Parathyroid adenoma (tissue), 2 donors: Measurements from ENCODE around the gene DCLK1.

ENCODE experiments used
- H2AFZ ChIP-seq: fragments of 300-600 bp; sonication (generic); one replicate; pipeline ENCODE4 v1.7.0; 2017; ENCODE audit warnings: antibody characterized with exemption, mild to moderate bottlenecking
- H3K27ac ChIP-seq: fragments of 300-600 bp; sonication (generic); one replicate; pipeline ENCODE4 v1.7.0; 2017
- H3K27me3 ChIP-seq: fragments of 300-600 bp; sonication (generic); one replicate; pipeline ENCODE4 v1.7.0; 2017; ENCODE audit warnings: low read length; ENCODE audit not compliant: control insufficient read depth, insufficient read depth
- H3K36me3 ChIP-seq: fragments of 300-600 bp; sonication (generic); one replicate; pipeline ENCODE4 v1.7.0; 2017; ENCODE audit warnings: low read length; ENCODE audit not compliant: control insufficient read depth, insufficient read depth
- H3K4me1 ChIP-seq: fragments of 300-600 bp; sonication (generic); one replicate; pipeline ENCODE4 v1.7.0; 2017; ENCODE audit warnings: control low read depth
- H3K4me2 ChIP-seq: fragments of 300-600 bp; sonication (generic); one replicate; pipeline ENCODE4 v1.7.0; 2017; ENCODE audit warnings: low read length
- H3K4me3 ChIP-seq: fragments of 300-600 bp; sonication (generic); one replicate; pipeline ENCODE4 v1.7.0; 2017; ENCODE audit warnings: low read depth, low read length
- H3K79me2 ChIP-seq: fragments of 300-600 bp; sonication (generic); one replicate; pipeline ENCODE4 v1.7.0; 2017; ENCODE audit warnings: control low read depth
- H3K9ac ChIP-seq: fragments of 300-600 bp; sonication (generic); one replicate; pipeline ENCODE4 v1.7.0; 2017; ENCODE audit warnings: mild to moderate bottlenecking
- H3K9me3 ChIP-seq: fragments of 300-600 bp; sonication (generic); one replicate; pipeline ENCODE4 v1.7.0; 2017; ENCODE audit warnings: low read length; ENCODE audit not compliant: control insufficient read depth
- TF ChIP-seq, protein P1 (sequence below): fragments of 300-600 bp; sonication (generic); IDR thresholded peaks from one replicate; pipeline ENCODE4 v1.7.0; 2017; ENCODE audit warnings: antibody characterized with exemption, mild to moderate bottlenecking
- donor health status: primary hyperparathyroidism.

The DCLK1 gene

DNA sequence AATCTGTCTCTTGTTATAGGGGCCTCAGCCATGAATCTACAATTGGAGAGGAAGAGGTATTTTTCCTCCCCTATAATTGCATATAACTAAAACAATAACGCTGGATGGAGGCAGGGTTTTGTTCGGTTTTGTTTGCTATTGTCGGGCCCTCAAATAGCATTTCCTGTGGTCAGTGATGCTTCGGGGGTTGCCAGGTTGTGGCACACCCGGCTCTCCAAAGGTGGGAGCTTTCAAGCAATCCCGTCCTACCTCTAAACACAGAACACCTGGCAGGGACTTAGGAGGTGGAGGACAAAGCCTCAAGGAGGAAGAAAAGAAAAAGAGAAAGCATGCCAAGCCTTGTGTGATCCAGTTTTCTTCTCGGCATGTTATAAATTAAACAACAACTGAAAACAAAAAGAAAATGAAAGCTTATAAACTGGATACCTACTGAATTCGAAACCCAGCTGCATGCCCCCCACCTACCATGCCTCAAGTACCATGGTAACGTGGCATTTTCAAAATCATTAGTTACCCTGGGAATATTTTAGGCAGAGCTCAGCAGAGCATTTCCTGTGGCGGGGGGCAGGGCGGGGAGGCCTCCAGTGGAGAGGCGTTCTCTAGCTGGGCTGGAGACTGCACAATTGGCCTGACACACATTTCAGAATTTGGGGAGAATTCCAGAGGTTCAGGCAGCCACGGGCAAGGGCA, 213.8 kb downstream of the DCLK1 start:
- Histone ChIP-seq H2AFZ (no peak overlapping the region), H3K79me2 (no peaks in the 10 kb centered on the region), H3K9me3 (no peaks in the 10 kb centered on the region), H3K9ac (no peak overlapping the region), H3K4me3 (no peak overlapping the region), H3K27me3 (no peaks in the 10 kb centered on the region), H3K27ac (no peak overlapping the region), H3K36me3 (no peaks in the 10 kb centered on the region), H3K4me2 (no peak overlapping the region), H3K4me1 (no peaks in the 10 kb centered on the region)
- TF ChIP-seq, protein P1, sequence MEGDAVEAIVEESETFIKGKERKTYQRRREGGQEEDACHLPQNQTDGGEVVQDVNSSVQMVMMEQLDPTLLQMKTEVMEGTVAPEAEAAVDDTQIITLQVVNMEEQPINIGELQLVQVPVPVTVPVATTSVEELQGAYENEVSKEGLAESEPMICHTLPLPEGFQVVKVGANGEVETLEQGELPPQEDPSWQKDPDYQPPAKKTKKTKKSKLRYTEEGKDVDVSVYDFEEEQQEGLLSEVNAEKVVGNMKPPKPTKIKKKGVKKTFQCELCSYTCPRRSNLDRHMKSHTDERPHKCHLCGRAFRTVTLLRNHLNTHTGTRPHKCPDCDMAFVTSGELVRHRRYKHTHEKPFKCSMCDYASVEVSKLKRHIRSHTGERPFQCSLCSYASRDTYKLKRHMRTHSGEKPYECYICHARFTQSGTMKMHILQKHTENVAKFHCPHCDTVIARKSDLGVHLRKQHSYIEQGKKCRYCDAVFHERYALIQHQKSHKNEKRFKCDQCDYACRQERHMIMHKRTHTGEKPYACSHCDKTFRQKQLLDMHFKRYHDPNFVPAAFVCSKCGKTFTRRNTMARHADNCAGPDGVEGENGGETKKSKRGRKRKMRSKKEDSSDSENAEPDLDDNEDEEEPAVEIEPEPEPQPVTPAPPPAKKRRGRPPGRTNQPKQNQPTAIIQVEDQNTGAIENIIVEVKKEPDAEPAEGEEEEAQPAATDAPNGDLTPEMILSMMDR: no peak

DNA sequence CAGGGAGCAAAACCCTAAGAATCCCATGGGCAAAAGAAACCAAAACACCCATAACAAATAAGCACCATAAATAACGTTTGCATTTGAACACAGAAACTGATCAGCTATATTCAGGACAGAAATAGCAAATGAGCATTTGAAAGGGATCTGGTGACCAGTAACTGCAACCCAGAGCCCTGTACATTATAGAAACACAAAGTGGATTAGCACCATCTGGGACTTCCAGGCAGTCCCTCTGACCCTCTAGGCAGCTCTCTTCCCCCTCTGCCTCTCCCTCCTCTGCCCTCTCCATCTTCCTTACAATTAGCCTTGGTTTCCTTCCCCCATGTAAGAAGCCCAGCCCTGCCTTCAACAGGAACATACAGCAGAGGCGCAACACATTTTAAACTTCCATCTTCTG, 215.0 kb downstream of the DCLK1 start:
- H3K4me2 ChIP-seq: no peak overlapping the region
- H3K27me3 ChIP-seq: no peaks in the 10 kb centered on the region
- no peak overlapping the region for H3K9ac ChIP-seq
- no peaks in the 10 kb centered on the region for H3K36me3 ChIP-seq
- H3K4me1 ChIP-seq: no peaks in the 10 kb centered on the region
- H3K79me2 ChIP-seq: no peaks in the 10 kb centered on the region
- H3K4me3 ChIP-seq: no peak overlapping the region
- TF ChIP-seq, protein P1: no peak
- no peak overlapping the region for H2AFZ ChIP-seq
- no peaks in the 10 kb centered on the region for H3K9me3 ChIP-seq
- no peak overlapping the region for H3K27ac ChIP-seq

DNA sequence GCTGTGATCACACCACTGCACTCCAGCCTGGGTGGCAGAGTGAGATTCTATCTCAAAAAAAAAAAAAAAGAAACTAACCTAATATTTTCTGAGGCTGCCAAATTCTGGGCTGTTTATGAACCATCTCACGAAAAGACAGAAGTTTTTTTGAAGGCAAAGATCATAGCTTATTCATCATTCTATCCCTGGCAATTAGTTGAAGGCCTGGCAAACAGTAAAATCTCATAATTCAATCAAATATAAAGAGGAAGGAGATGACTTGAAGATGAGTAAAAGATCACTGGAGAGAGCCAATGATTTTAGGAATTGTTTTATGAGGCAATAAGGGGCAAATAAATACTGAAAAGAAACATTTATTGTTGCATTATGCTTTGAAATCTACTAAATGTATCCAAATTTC, 216.5 kb downstream of the DCLK1 start:
- Histone ChIP-seq H3K4me2 (no peak overlapping the region), H3K79me2 (no peaks in the 10 kb centered on the region), H3K4me3 (no peak overlapping the region), H3K27ac (no peak overlapping the region), H2AFZ (no peak overlapping the region), H3K9ac (no peak overlapping the region), H3K36me3 (no peaks in the 10 kb centered on the region), H3K27me3 (no peaks in the 10 kb centered on the region), H3K4me1 (no peaks in the 10 kb centered on the region), H3K9me3 (no peaks in the 10 kb centered on the region)
- TF ChIP-seq, protein P1: no peak

GRCh38 chr13:35912841-35913240, 218.3 kb downstream of the DCLK1 start:
- Histone ChIP-seq H3K9ac (no peak overlapping the region), H3K4me2 (no peak overlapping the region), H3K27ac (no peak overlapping the region), H3K4me1 (no peaks in the 10 kb centered on the region), H3K79me2 (no peaks in the 10 kb centered on the region), H2AFZ (no peak overlapping the region), H3K36me3 (no peaks in the 10 kb centered on the region), H3K9me3 (no peaks in the 10 kb centered on the region), H3K27me3 (no peaks in the 10 kb centered on the region), H3K4me3 (no peak overlapping the region)
- TF ChIP-seq, protein P1: no peak
